H9 (cell line): ENCODE data around the gene HOOK2. TPM values are rescaled to one million over a fixed set of nuclear protein-coding genes. Genes with fewer than 3 reads are reported as not detected.

ENCODE experiments used
- DNase-seq: peaks from one replicate; pipeline ENCODE4 v3.0.0-alpha.2; 2017
- H2AFZ ChIP-seq: one replicate; pipeline ENCODE4 v1.6.1; 2013; ENCODE audit warnings: mild to moderate bottlenecking, low read length, control low read depth, moderate library complexity
- H2AK5ac ChIP-seq: 2 replicates; pipeline ENCODE4 v1.6.1; 2013; ENCODE audit warnings: low read length, control low read depth, mixed read lengths; ENCODE audit not compliant: insufficient read length
- H2BK120ac ChIP-seq: one replicate; pipeline ENCODE4 v1.6.1; 2013; ENCODE audit warnings: low read depth, mild to moderate bottlenecking, low read length, control low read depth, inconsistent platforms; ENCODE audit not compliant: poor library complexity, severe bottlenecking
- H2BK12ac ChIP-seq: 2 replicates; pipeline ENCODE4 v1.6.1; 2013; ENCODE audit warnings: low read length, control low read depth, mixed read lengths, low read depth; ENCODE audit not compliant: insufficient read length
- H2BK15ac ChIP-seq: 2 replicates; pipeline ENCODE4 v1.6.1; 2013; ENCODE audit warnings: low read depth, low read length, control low read depth
- H2BK20ac ChIP-seq: one replicate; pipeline ENCODE4 v1.6.1; 2013; ENCODE audit warnings: low read depth, mild to moderate bottlenecking, low read length, control low read depth, inconsistent platforms; ENCODE audit not compliant: poor library complexity, severe bottlenecking
- H2BK5ac ChIP-seq: 2 replicates; pipeline ENCODE4 v1.6.1; 2013; ENCODE audit warnings: low read length, control low read depth, mixed read lengths; ENCODE audit not compliant: insufficient read length
- H3K14ac ChIP-seq: 2 replicates; pipeline ENCODE4 v1.6.1; 2013; ENCODE audit warnings: low read length, control low read depth; ENCODE audit not compliant: insufficient read depth
- H3K18ac ChIP-seq: 2 replicates; pipeline ENCODE4 v1.6.1; 2013; ENCODE audit warnings: low read depth, mild to moderate bottlenecking, mixed read lengths, low read length, control low read depth; ENCODE audit not compliant: insufficient read length
- H3K23ac ChIP-seq: 2 replicates; pipeline ENCODE4 v1.6.1; 2013; ENCODE audit warnings: low read length, control low read depth, mixed read lengths, low read depth; ENCODE audit not compliant: insufficient read length
- H3K23me2 ChIP-seq: 2 replicates; pipeline ENCODE4 v1.6.1; 2013; ENCODE audit warnings: low read depth, mild to moderate bottlenecking, mixed read lengths, low read length, control low read depth; ENCODE audit not compliant: insufficient read length, poor library complexity, severe bottlenecking
- H3K27ac ChIP-seq: 2 replicates; pipeline ENCODE4 v1.5.1; 2013; ENCODE audit warnings: low read length, control low read depth, mixed read lengths, low read depth; ENCODE audit not compliant: insufficient read length
- H3K27me3 ChIP-seq: 2 replicates; pipeline ENCODE4 v1.6.1; 2013; ENCODE audit warnings: low read length, control low read depth, inconsistent platforms; ENCODE audit not compliant: insufficient read depth
- H3K4ac ChIP-seq: 2 replicates; pipeline ENCODE4 v1.6.1; 2013; ENCODE audit warnings: low read depth, mild to moderate bottlenecking, control low read depth, inconsistent platforms, low read length, moderate library complexity
- H3K4me1 ChIP-seq: 2 replicates; pipeline ENCODE4 v1.6.1; 2013; ENCODE audit warnings: low read length, control low read depth, inconsistent platforms; ENCODE audit not compliant: insufficient read depth
- H3K4me2 ChIP-seq: 2 replicates; pipeline ENCODE4 v1.6.1; 2013; ENCODE audit warnings: low read length, control low read depth, mixed read lengths; ENCODE audit not compliant: insufficient read length, insufficient read depth
- H3K56ac ChIP-seq: 2 replicates; pipeline ENCODE4 v1.6.1; 2013; ENCODE audit warnings: low read depth, mild to moderate bottlenecking, mixed read lengths, low read length, control low read depth; ENCODE audit not compliant: insufficient read length
- H3K79me1 ChIP-seq: 2 replicates; pipeline ENCODE4 v1.6.1; 2013; ENCODE audit warnings: low read depth, mild to moderate bottlenecking, moderate library complexity, low read length, control low read depth, inconsistent platforms; ENCODE audit not compliant: insufficient read depth, poor library complexity, severe bottlenecking
- H3K79me2 ChIP-seq: 2 replicates; pipeline ENCODE4 v1.6.1; 2013; ENCODE audit warnings: low read length, control low read depth, inconsistent platforms; ENCODE audit not compliant: insufficient read depth
- H3K9ac ChIP-seq: 2 replicates; pipeline ENCODE4 v1.6.1; 2013; ENCODE audit warnings: low read length, control low read depth, mixed read lengths; ENCODE audit not compliant: insufficient read length; ENCODE audit errors: extremely low read depth
- H3K9me3 ChIP-seq: one replicate; pipeline ENCODE4 v1.6.1; 2013; ENCODE audit warnings: low read depth, low read length, inconsistent platforms; ENCODE audit not compliant: control insufficient read depth
- H3T11ph ChIP-seq: one replicate; pipeline ENCODE4 v1.6.1; 2013; ENCODE audit warnings: mild to moderate bottlenecking, low read length, control low read depth, inconsistent platforms
- H4K20me1 ChIP-seq: one replicate; pipeline ENCODE4 v1.6.1; 2013; ENCODE audit not compliant: control insufficient read depth, insufficient read length, insufficient read depth
- H4K5ac ChIP-seq: 2 replicates; pipeline ENCODE4 v1.6.1; 2013; ENCODE audit warnings: low read depth, mild to moderate bottlenecking, mixed read lengths, low read length, control low read depth; ENCODE audit not compliant: insufficient read length
- H4K8ac ChIP-seq: replicated peaks from 2 replicates; pipeline ENCODE4 v1.6.1; 2013; ENCODE audit warnings: low read length, control low read depth, mixed read lengths, low read depth; ENCODE audit not compliant: insufficient read length
- H4K91ac ChIP-seq: 2 replicates; pipeline ENCODE4 v1.6.1; 2013; ENCODE audit warnings: low read depth, mild to moderate bottlenecking, moderate library complexity, mixed read lengths, low read length, control low read depth; ENCODE audit not compliant: insufficient read length
- H3K27ac Mint-ChIP-seq, 3 experiments: 2 replicates in 2 of 3; 3 replicates in 1 of 3; pipeline ENCODE4 v1.8.0; 2020 to 2021; ENCODE audit warnings: mixed read lengths in 3 of 3, mild to moderate bottlenecking in 1 of 3, moderate library complexity in 1 of 3
- H3K27me3 Mint-ChIP-seq: 2 replicates; pipeline ENCODE4 v1.8.0; 2021; ENCODE audit warnings: low read depth, mild to moderate bottlenecking, moderate library complexity, mixed read lengths
- H3K36me3 Mint-ChIP-seq, 3 experiments: 2 replicates in 2 of 3; 3 replicates in 1 of 3; pipeline ENCODE4 v1.8.0; 2020 to 2021; ENCODE audit warnings: low read depth in 3 of 3, mixed read lengths in 3 of 3; ENCODE audit not compliant: insufficient read depth in 1 of 3
- H3K4me1 Mint-ChIP-seq, 2 experiments: 2 replicates each; pipeline ENCODE4 v1.8.0; 2020; ENCODE audit warnings: mixed read lengths in 2 of 2
- H3K4me3 Mint-ChIP-seq, 2 experiments: 2 replicates in 1 of 2; 3 replicates in 1 of 2; pipeline ENCODE4 v1.8.0; 2020 to 2021; ENCODE audit warnings: mild to moderate bottlenecking in 2 of 2, mixed read lengths in 2 of 2, moderate library complexity in 1 of 2
- H3K9me3 Mint-ChIP-seq, 2 experiments: 2 replicates in 1 of 2; 3 replicates in 1 of 2; pipeline ENCODE4 v1.8.0; 2020; ENCODE audit warnings: mild to moderate bottlenecking in 2 of 2, mixed read lengths in 2 of 2, moderate library complexity in 1 of 2
- WGBS: extraction: QIAGEN DNeasy Blood & Tissue Kit; methylation state at CpG from one replicate; pipeline ENCODE4 v1.1.7; 2013; ENCODE audit warnings: missing lambda C conversion rate, low lambda C conversion rate, mixed read lengths; ENCODE audit not compliant: insufficient read length; ENCODE audit errors: extremely low coverage; 5-methylcytosine and 5-hydroxymethylcytosine counted together
- total RNA-seq: library from RNA; stranded (reverse); gene quantifications from 2 replicates; pipeline ENCODE4 v1.2.1, GENCODE V29; 2021
- TF ChIP-seq, protein P1 (sequence below): fragments of 200-600 bp; sonication (generic); conservative IDR thresholded peaks from 3 replicates; pipeline ENCODE4 v1.8.0; 2021; ENCODE audit warnings: antibody characterized with exemption, mild to moderate bottlenecking

HOOK2 gene
- total RNA-seq, 1 experiment from 2014 or later = 64.7 TPM

DNA sequence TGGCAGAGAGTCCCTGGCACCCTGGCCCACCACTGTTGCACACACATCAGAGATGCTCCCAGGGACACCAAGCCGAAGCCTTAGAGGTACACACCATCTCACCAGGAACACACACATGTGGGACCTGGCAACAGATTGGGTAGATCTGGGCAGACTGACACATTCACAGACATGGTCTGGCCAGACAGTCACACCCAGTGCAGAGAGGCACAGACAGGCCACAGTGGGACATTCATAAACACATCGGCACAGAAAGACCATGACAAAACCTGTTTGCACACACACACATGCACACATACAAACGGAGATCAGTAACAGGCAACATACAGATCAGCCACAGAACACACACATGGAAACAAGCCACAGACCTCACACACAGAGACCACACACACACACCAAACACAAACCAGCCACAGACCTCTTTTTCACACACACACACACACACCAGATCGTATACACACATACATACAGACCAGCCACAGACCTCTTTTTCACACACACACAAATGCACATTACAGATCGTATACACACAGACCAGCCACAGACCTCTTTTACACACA, 9.6 kb upstream of the HOOK2 start:
- no peak overlapping the region for H4K91ac ChIP-seq
- peaks cover 6% of the 10 kb centered on the region for H3K4me1 ChIP-seq
- H3K79me1 ChIP-seq = no peaks in the 10 kb centered on the region
- H4K20me1 ChIP-seq = no peaks in the 10 kb centered on the region
- no peaks in the 10 kb centered on the region; the same call in 1 of the 2 replicates for H3K27me3 Mint-ChIP-seq
- no peak overlapping the region for H3K18ac ChIP-seq
- peaks cover 20 to 23% of the 10 kb centered on the region in 2 experiments for H3K4me1 Mint-ChIP-seq
- no peak overlapping the region for H2BK15ac ChIP-seq
- H4K5ac ChIP-seq = no peak overlapping the region
- no peaks in the 10 kb centered on the region for H3K79me2 ChIP-seq
- DNase-seq = no peak
- no peak overlapping the region for H2BK20ac ChIP-seq
- peaks cover 14% of the 10 kb centered on the region for H3K23me2 ChIP-seq
- no peak overlapping the region for H3K4me3 Mint-ChIP-seq
- no peak overlapping the region for H3K14ac ChIP-seq
- no peak overlapping the region for H4K8ac ChIP-seq
- H3K9me3 Mint-ChIP-seq = no peaks in the 10 kb centered on the region
- H3K23ac ChIP-seq = no peak overlapping the region
- H3K9me3 ChIP-seq = no peaks in the 10 kb centered on the region
- H3K4ac ChIP-seq = no peak overlapping the region
- no peak overlapping the region for H2BK5ac ChIP-seq
- H2BK120ac ChIP-seq = no peak overlapping the region
- TF ChIP-seq, protein P1, sequence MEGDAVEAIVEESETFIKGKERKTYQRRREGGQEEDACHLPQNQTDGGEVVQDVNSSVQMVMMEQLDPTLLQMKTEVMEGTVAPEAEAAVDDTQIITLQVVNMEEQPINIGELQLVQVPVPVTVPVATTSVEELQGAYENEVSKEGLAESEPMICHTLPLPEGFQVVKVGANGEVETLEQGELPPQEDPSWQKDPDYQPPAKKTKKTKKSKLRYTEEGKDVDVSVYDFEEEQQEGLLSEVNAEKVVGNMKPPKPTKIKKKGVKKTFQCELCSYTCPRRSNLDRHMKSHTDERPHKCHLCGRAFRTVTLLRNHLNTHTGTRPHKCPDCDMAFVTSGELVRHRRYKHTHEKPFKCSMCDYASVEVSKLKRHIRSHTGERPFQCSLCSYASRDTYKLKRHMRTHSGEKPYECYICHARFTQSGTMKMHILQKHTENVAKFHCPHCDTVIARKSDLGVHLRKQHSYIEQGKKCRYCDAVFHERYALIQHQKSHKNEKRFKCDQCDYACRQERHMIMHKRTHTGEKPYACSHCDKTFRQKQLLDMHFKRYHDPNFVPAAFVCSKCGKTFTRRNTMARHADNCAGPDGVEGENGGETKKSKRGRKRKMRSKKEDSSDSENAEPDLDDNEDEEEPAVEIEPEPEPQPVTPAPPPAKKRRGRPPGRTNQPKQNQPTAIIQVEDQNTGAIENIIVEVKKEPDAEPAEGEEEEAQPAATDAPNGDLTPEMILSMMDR = no peak
- no peaks in the 10 kb centered on the region for H3K36me3 Mint-ChIP-seq
- H3K27ac ChIP-seq = no peak overlapping the region
- no peak overlapping the region for H2AK5ac ChIP-seq
- no peaks in the 10 kb centered on the region for H3K27me3 ChIP-seq
- H3K56ac ChIP-seq = no peak overlapping the region
- no peak overlapping the region for H3K4me2 ChIP-seq
- no peak overlapping the region for H3T11ph ChIP-seq
- H3K27ac Mint-ChIP-seq = no peak overlapping the region
- H2AFZ ChIP-seq = no peak overlapping the region
- no peak overlapping the region for H2BK12ac ChIP-seq
- no peak overlapping the region for H3K9ac ChIP-seq
- no CpG with 5 or more reads among the region's 5 CpGs for WGBS
